Iris pigment epithelial cell (primary cell): ENCODE measurements around the gene BEGAIN.

Experiments
- DNase-seq: peaks from one replicate; pipeline ENCODE4 v3.0.0-alpha.2; 2011; ENCODE audit warnings: low read depth

BEGAIN gene

DNA sequence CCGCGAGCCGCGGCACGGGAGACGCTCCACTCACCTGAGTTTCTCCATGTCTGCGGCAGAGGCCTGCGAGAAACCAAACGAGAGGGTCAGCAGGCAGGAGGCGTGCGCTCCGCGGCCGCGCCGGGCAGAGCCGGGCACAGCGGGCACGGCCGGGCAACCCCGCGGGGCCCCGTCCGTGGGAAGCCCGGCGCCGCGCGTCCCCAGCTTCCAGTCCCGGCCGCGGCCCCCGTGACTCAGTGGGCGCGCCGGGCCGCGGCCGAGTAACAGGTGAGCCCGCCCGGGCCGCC, 19.4 kb downstream of the BEGAIN start:
- DNase-seq, result no peak

GRCh38 chr14:100567009-100567876, 20.0 kb downstream of the BEGAIN start:
- DNase-seq, result no peak

GRCh38 chr14:100566586-100566985, 20.6 kb downstream of the BEGAIN start:
- no peak for DNase-seq

DNA sequence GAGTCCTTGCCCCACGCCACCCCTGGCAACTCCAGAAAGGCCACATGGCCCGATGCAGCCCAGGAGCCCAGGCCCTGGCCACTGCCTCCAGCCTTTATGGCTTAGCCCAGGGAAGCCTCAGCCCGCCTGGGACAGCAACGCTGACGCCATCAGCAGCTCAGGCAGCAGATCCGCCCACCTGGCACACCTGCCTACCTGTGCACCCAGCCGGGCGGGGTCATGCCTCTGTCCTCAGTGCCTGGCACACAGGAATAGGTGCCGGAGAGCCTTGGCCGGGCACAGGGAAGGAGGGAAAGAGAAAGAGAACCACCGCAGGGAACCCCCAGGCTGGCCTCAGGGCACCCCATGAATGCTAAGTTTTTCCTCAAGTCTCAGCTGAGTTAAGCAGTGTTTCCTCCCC, 21.1 kb downstream of the BEGAIN start:
- no peak for DNase-seq

DNA sequence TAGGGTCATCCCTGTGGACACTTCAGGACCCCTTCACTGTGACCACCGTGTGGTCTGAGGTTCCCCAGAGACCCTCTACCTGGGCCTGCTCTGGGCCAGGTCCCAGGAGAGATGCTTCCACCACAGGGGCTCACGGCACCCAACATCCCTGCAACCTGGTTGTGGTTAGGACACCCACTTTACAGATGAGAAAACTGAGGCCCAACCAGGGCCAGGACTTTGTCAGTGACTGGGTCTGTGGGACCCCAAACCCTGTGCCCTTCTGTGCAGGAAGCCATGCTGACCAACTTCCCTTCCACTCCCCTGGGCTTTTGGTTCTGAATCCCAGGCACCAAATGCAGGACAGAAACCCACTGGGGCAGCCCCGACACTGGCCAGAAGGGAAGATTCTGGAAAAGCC, 21.6 kb downstream of the BEGAIN start:
- DNase-seq, result no peak

- DNase-seq, result no peak
Observed at GRCh38 chr14:100564512-100564911, 22.7 kb downstream of the BEGAIN start.

GRCh38 chr14:100562751-100563150, 24.5 kb downstream of the BEGAIN start:
- DNase-seq, result no peak

DNA sequence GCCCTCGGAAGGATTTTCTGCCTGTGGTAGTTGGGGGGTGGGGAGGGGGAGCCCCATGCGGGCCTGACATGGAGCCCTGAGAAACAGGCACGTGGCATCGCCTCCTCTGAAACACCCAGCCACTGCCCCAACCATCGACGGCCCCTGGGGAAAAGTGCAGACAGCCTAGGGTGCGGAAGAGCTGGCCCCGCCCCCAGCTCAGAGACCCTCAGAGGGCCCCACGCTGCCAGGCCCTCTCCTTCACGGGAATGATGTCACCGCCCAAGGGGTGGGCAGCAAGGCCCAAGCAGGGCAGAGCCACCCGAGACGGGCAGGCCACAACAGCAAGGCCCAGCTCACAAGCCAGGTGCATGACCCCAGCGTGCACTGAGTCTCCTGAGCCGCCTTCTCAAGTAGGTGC, 26.2 kb downstream of the BEGAIN start:
- DNase-seq, result no peak

DNA sequence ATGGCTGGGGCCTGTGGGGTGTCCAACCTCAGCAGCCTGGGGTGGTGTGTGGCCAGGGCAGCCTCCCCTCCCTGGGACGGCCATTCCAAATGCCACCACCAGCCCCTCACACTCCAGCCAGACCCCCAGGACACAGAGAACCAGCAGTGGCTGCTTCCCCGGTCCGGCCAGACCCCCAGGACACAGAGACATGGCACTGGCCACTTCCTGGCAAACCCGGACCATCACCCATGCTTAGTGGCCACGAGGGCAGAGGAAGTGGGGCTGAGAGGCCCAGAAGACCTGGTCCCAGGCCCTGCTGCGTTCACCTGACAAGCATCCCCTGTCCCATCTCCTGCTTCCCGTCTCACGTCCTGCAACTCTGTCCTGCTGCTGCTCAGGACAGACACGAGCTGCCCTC, 26.7 kb downstream of the BEGAIN start:
- no peak for DNase-seq

GRCh38 chr14:100559455-100559854, 27.8 kb downstream of the BEGAIN start:
- DNase-seq, result no peak

GRCh38 chr14:100558966-100559365, 28.3 kb downstream of the BEGAIN start:
- no peak for DNase-seq

DNA sequence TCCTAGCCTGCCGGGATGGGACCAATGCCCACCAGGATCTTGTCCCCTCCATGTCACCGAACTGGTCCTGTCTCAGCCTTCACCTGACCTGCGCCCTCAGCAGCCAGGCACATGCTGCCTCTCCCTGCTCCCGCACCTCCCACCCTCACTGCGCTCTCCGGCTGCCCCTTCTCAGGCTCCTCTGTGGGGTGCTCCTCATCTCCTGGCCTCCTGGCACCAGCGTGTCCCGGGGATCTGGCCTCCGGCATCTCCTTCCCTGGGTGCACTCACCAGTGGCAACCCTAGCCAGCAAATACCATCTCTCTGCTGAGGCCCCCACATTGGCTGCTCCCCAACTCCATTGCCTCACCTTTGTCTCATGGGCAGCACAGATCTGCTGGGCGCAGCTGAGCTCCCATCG, 29.0 kb downstream of the BEGAIN start:
- DNase-seq, result no peak

- no peak for DNase-seq
Observed at GRCh38 chr14:100557658-100558057, 29.6 kb downstream of the BEGAIN start.

GRCh38 chr14:100556936-100557505, 30.2 kb downstream of the BEGAIN start:
- no peak for DNase-seq

DNA sequence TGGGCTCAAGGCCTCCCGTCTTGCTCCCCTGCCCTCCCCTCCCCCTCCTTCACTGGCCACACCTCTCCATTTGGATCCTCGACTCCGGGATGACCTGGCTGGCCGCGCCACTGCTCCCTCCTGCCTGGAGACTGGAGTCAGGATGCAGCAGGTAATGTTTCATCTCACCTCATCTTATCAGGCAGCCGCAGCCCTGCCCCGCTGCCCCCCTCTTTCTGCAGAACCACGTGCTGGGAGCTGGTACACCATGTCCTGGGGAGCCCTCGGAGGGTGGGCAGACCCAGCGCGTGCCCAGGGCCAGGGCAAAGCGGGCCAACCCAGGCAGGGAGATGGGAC, 31.1 kb downstream of the BEGAIN start:
- DNase-seq, result no peak

DNA sequence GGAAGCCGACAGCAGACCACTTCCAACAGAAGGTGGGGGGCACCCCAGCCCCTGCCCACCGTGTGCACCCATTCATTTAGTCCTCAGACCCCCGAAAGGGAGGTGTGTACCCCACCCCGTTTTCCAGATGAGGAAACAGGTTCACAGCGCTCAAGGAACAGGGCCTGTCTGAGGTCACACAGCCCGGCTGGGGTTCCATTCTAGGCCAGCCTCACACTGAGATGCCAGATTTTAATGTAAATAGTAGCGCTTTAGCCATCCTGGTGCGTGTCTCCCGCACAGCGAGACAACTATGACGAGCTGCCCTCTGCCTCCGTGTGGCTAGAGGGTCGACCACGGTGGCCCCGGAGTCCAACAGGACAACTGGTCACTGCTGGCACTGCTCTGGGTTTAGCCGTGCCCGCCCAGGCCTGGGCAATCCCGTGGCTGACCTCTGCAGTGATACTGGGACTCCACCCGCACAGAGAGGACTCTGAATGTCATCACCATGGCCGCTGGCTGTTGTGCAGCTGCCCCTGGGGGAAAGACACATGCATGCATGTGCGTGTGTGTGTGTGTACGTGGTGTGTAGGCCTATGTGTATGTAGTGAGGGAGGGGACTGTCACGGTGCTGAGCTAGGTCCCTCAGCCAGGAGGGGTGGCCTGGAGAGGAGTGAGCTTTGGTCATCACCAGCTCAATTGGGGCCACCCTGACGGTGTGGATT, 31.6 kb downstream of the BEGAIN start:
- no peak for DNase-seq

GRCh38 chr14:100554696-100555320, 32.4 kb downstream of the BEGAIN start:
- DNase-seq, result no peak

DNA sequence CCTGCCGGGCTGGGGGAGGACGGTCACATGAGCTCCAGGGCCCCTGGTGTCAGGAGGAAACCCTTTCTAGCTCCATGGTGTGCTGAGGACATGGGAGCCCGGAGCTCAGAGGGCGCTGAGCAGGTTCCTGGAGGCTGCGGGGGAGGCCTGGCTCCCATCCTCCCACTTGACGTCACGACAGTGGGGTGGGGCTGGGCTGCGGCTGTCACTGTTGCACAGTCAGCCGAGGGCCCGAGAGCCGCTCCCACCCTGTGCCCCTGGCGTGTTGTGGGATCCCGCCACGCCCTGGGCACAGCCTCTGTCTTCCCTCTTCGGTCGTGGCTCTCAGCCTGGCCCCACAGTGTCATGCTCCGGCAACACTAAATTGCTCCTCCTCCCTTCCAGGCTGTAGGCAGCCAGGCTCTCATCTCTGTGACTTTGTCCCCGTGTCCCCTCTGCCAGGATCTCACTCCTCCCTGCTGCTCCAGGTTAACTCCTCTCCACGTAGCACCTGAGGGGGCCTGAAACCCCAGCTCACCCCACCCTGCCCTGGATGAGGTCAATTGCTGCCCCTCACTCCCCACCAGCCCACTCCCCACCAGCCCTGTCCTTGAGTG, 33.0 kb downstream of the BEGAIN start:
- DNase-seq, result no peak

- DNase-seq, result no peak
Observed at GRCh38 chr14:100553471-100553870, 33.7 kb downstream of the BEGAIN start.

GRCh38 chr14:100552524-100553125, 34.6 kb downstream of the BEGAIN start:
- no peak for DNase-seq

GRCh38 chr14:100551056-100551455, 36.2 kb downstream of the BEGAIN start:
- DNase-seq, result no peak
